ENCODE measurements around the gene GRM4.

Gene GRM4

GRCh38 chr6:34152042-34152524 is 6.2 kb upstream of the GRM4 start:
- no peaks in the 10 kb centered on the region for H3K9me3 ChIP-seq
- intact Hi-C loops (cut with DNase I; ENCODE audit: low total_unique reads) = loop anchor here (5.0 kb wide), 2 partner anchors 380 to 565 kb away; no protein-coding TSS in a partner anchor
- no peak overlapping the region for H3K27ac ChIP-seq
- H3K4me1 ChIP-seq = peaks cover 0 to 10% (median 7%) of the 10 kb centered on the region in 4 donors
- peak in 1 of 2 donors; percentile 46 for DNase-seq
- no peak overlapping the region for H3K4me3 ChIP-seq
- no peaks in the 10 kb centered on the region for H3K36me3 ChIP-seq
- H3K27me3 ChIP-seq = peaks cover 0 to 88% of the 10 kb centered on the region in 2 donors
- no peak for TF ChIP-seq CTCF (IDR thresholded peaks at IDR 0.05)

DNA sequence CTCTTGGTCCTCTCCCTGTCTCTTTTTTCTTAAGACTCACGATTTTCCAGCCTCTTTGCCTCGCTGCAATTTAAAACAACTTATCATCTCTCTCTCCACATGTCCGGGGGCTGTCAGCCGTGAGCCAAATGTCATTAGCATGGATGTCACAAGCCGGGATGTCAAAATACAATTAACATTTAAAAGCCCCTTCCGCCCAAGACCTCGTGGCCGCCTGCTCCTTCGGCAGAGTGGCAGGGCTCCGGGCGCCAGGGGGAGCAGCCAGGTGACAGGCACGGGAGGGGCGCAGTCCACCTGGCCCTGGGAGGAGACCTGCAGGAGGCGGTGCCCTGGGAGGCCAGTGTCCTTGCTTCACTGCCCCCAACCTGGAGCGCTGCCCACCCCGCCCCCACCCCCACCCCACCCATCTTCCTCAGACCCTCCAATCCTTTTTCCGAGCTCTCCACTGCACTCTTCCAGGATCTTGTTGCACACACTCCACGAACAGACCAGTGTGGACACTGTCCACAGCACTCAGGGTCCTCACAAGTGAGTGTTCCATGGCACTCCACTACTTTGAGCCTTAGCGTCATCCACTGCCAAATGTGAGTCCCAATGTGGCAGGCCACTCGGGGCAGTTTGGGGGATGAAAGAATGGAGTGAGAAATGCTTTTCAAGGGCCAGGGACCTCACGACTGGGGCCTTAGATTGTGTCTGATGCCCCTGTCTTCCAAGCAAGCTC is 5.6 kb upstream of the GRM4 start:
- no peaks in the 10 kb centered on the region for H3K9me3 ChIP-seq
- DNase-seq = peak in 1 of 2 donors; percentile 54
- no peaks in the 10 kb centered on the region for H3K36me3 ChIP-seq
- H3K4me1 ChIP-seq = peaks cover 0 to 10% (median 7%) of the 10 kb centered on the region in 4 donors
- intact Hi-C loops (cut with DNase I; ENCODE audit: low total_unique reads) = loop anchor here (5.0 kb wide), 2 partner anchors 379 to 564 kb away; no protein-coding TSS in a partner anchor
- H3K27ac ChIP-seq = no peak overlapping the region
- H3K4me3 ChIP-seq = no peak overlapping the region
- H3K27me3 ChIP-seq = peaks cover 0 to 88% of the 10 kb centered on the region in 2 donors
- TF ChIP-seq CTCF (IDR thresholded peaks at IDR 0.05) = no peak

GRCh38 chr6:34150766-34151165 is 4.9 kb upstream of the GRM4 start:
- Histone ChIP-seq H3K36me3 (no peaks in the 10 kb centered on the region), H3K4me1 (peaks cover 0 to 12% (median 9%) of the 10 kb centered on the region in 4 donors), H3K4me3 (no peak overlapping the region), H3K9me3 (no peaks in the 10 kb centered on the region), H3K27ac (no peak overlapping the region), H3K27me3 (peaks cover 0 to 89% of the 10 kb centered on the region in 2 donors)
- DNase-seq = peak in 1 of 2 donors; percentile 33
- TF ChIP-seq CTCF (IDR thresholded peaks at IDR 0.05) = no peak
- intact Hi-C loops (cut with DNase I; ENCODE audit: low total_unique reads) = loop anchor here (5.0 kb wide), 2 partner anchors 378 to 563 kb away; no protein-coding TSS in a partner anchor

GRCh38 chr6:34149831-34150400 is 4.0 kb upstream of the GRM4 start:
- no peaks in the 10 kb centered on the region for H3K9me3 ChIP-seq
- TF ChIP-seq CTCF (IDR thresholded peaks at IDR 0.05) = no peak
- H3K27ac ChIP-seq = no peak overlapping the region
- H3K27me3 ChIP-seq = peaks cover 0 to 90% of the 10 kb centered on the region in 2 donors
- H3K4me3 ChIP-seq = no peak overlapping the region
- DNase-seq = peak; percentile 3 to 38
- intact Hi-C loops (cut with DNase I; ENCODE audit: low total_unique reads) = loop anchor here (5.0 kb wide), 2 partner anchors 378 to 563 kb away; no protein-coding TSS in a partner anchor
- H3K4me1 ChIP-seq = peaks cover 0 to 19% (median 17%) of the 10 kb centered on the region in 4 donors
- no peaks in the 10 kb centered on the region for H3K36me3 ChIP-seq

GRCh38 chr6:34149452-34149810 is 3.5 kb upstream of the GRM4 start:
- Histone ChIP-seq H3K27ac (no peak overlapping the region), H3K4me3 (no peak overlapping the region), H3K27me3 (peaks cover 0 to 90% of the 10 kb centered on the region in 2 donors), H3K9me3 (no peaks in the 10 kb centered on the region), H3K36me3 (no peaks in the 10 kb centered on the region), H3K4me1 (peaks cover 0 to 19% (median 17%) of the 10 kb centered on the region in 4 donors)
- DNase-seq = peak in 1 of 2 donors; percentile 24
- TF ChIP-seq CTCF (IDR thresholded peaks at IDR 0.05) = no peak
- intact Hi-C loops (cut with DNase I; ENCODE audit: low total_unique reads) = no loop called here
